Testis (tissue), 2 donors: ENCODE data around the gene STAT5B.

ENCODE experiments used
- CTCF ChIP-seq, 3 experiments: fragments of 450-650 bp in 2 of 3; fragments of 200-600 bp in 1 of 3; sonication (generic) in 1 of 3; IDR thresholded peaks; one replicate each; pipeline ENCODE4 v1.5.1; 2016 to 2019; ENCODE audit warnings: antibody characterized with exemption in 3 of 3, mild to moderate bottlenecking in 2 of 3, moderate library complexity in 1 of 3
- POLR2A ChIP-seq: fragments of 450-650 bp; IDR thresholded peaks from one replicate; pipeline ENCODE4 v1.6.1; 2017; ENCODE audit warnings: antibody characterized with exemption, mild to moderate bottlenecking, moderate library complexity

- TF ChIP-seq CTCF (IDR thresholded peaks at IDR 0.05): no peak
- no peak for TF ChIP-seq POLR2A
Observed at GRCh38 chr17:42159796-42160530, 116.2 kb downstream of the STAT5B start.
